Endometrial microvascular endothelial cells (primary cell): ENCODE measurements around the gene TNFAIP1. TPM values are rescaled to one million over a fixed set of nuclear protein-coding genes. Genes with fewer than 3 reads are reported as not detected.

Experiments used
- in situ Hi-C: cut with HindIII; loops from 2 replicates; pipeline ENCODE4 v1.10.0; 2017; ENCODE audit warnings: low sequenced_read_pairs, low pct_unique_long_range_greater_than_20kb; ENCODE audit errors: inconsistent ontology term
- total RNA-seq: library from RNA; depleted of rRNA; stranded (reverse); fragments of >200 nt; gene quantifications from one replicate; pipeline ENCODE4 v1.2.3, GENCODE V29; 2015; ENCODE audit errors: inconsistent ontology term

The TNFAIP1 gene
- total RNA-seq, 1 donor from 2014 or later: 65.8 TPM

- in situ Hi-C loops: no loop called here
Measured at GRCh38 chr17:28390141-28390540, 54.6 kb downstream of the TNFAIP1 start.

DNA sequence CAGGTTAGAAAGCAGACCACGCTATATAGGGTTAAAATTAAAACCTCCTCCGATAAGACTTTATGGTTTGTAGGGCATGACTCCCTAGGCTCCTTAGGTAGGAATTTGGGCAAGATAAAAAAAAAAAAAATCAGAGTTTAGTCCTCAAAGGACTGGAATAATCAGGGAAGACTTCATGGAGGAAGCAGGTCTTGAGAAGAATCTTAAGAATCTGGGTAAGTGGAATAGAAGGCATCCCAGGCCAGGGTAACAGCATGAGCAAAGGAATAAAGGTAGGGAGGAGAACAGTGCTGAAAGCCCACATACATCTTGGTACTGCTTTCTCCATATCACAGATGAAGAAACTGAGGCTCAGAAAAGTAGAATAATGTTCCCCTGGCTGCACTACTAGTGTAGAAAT lies 55.0 kb downstream of the TNFAIP1 start:
- in situ Hi-C loops: no loop called here

DNA sequence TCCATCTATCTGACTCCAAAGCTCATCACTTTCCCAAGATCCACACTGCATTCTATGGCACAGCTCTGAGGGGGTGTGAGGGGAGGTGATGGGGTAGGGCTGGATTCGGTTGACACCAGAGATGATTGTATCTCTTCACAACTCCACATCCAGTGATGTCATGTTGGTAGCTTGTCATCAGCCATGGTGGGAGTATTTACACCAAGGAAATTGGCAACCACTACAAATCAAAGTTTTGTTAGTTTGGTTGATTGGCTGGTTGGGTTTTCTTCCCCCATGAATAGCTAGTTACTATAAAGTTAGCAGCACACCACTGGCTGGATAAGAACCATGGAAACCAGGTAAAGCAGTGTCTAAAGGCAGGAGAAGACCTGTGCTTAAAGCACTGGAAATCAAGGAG lies 55.4 kb downstream of the TNFAIP1 start:
- in situ Hi-C loops: no loop called here

- in situ Hi-C loops: no loop called here
Measured at GRCh38 chr17:28391401-28391800, 55.8 kb downstream of the TNFAIP1 start.

GRCh38 chr17:28392491-28392890 lies 56.9 kb downstream of the TNFAIP1 start:
- in situ Hi-C loops: no loop called here

DNA sequence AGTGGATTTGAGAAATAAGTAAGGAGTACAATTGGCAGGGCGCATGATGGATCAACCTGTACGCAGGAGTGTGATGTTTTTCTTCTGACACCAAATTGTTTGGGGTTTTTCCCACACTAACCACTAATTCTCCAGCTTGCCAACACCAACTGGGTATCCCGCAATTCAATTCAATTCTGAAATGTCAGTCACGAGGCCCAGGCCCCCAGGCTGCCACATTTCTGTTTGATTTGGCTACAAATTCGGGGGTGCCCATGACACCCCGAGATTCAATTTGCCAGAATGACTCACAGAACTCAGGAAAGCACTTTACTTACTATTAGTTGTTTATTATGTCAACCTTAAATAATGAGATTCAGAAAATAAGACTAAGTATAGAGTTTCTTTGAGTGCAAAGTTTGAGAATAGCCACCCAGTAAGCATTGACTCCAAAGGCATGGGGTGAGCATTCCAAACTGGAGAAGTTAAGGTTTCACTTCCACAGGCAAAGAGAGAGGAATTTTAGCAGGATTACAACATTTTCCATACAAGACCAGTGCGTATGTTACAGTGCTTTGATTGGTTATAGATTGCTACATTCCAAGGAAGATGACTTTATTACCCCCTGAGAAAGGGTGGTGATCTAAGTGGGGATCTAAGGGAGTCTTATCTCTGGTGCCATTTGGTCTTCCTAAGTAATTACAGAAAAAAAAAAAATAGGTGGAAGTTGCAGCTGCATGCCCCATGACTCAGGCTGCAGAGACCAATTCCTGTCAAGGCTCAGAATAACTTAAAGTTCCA lies 59.0 kb downstream of the TNFAIP1 start:
- in situ Hi-C loops: no loop called here

DNA sequence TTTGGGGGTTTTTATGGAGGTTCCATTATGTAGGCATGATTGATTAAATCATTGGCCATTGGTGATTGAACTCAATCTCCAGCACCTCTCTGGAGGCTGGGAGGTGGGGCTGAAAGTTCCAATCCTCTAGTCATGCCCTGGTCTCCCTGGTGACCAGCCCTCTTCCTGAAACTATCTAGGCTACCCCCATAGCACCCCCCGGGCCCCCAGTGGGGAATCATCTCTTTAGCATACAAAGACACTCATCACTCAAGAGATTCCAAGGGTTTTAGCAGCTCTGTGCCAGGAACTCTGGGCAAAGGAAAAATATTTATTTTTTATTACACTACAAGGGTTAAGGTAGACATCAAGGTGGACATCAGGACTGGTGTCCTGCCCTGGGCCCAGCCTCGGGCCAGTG lies 59.9 kb downstream of the TNFAIP1 start:
- in situ Hi-C loops: no loop called here

GRCh38 chr17:28395968-28396367 lies 60.4 kb downstream of the TNFAIP1 start:
- in situ Hi-C loops: no loop called here

Other genes with a start within 250 kb of the TNFAIP1 start
- 16.3 TPM for gene TMEM97, start 16.6 kb upstream of the TNFAIP1 start, total RNA-seq
- 31.0 TPM for gene IFT20, start 289 bp upstream of the TNFAIP1 start, total RNA-seq
- gene POLDIP2, start 21.8 kb downstream of the TNFAIP1 start, total RNA-seq: 144 TPM
- gene SEBOX, start 29.4 kb downstream of the TNFAIP1 start, total RNA-seq: not detected
- not detected for gene VTN, start 34.5 kb downstream of the TNFAIP1 start, total RNA-seq
- gene SARM1, start 35.9 kb downstream of the TNFAIP1 start, total RNA-seq: 2.4 TPM
- 31.9 TPM for gene SLC46A1, start 70.5 kb downstream of the TNFAIP1 start, total RNA-seq
- gene SLC13A2, start 137.9 kb downstream of the TNFAIP1 start, total RNA-seq: not detected
- gene FOXN1, start 170.6 kb downstream of the TNFAIP1 start, total RNA-seq: not detected
- 28.7 TPM for gene UNC119, start 216.9 kb downstream of the TNFAIP1 start, total RNA-seq
- gene PIGS, start 235.8 kb downstream of the TNFAIP1 start, total RNA-seq: 69.2 TPM
- 8.9 TPM for gene ALDOC, start 241.1 kb downstream of the TNFAIP1 start, total RNA-seq